PFSK-1 (cell line): ENCODE data around the gene MRPS18A.

ENCODE experiments used
- FOXP2 ChIP-seq: optimal IDR thresholded peaks from 2 replicates; pipeline ENCODE3; 2011; ENCODE audit warnings: borderline replicate concordance, control low read depth, inconsistent platforms; ENCODE audit not compliant: insufficient read depth; ENCODE audit errors: extremely low read length, extremely low read depth
- POLR2AphosphoS5 ChIP-seq: IDR thresholded peaks from 2 replicates; pipeline ENCODE4 v1.6.1; 2012; ENCODE audit warnings: low read depth, mild to moderate bottlenecking, control low read depth, low read length, moderate library complexity
- REST ChIP-seq, 2 experiments: IDR thresholded peaks; 2 replicates each; pipeline versions ENCODE4 v1.6.1 to v1.8.0; 2011 to 2012; ENCODE audit warnings: low read depth in 2 of 2, low read length in 2 of 2, control low read depth in 1 of 2, inconsistent platforms in 1 of 2, mild to moderate bottlenecking in 1 of 2, moderate library complexity in 1 of 2; ENCODE audit not compliant: insufficient read depth in 1 of 2
- SIN3A ChIP-seq: IDR thresholded peaks from 2 replicates; pipeline ENCODE4 v1.6.1; 2012; ENCODE audit warnings: mild to moderate bottlenecking, low read length, moderate library complexity, borderline replicate concordance; ENCODE audit not compliant: insufficient read depth
- TAF1 ChIP-seq: IDR thresholded peaks from 2 replicates; pipeline ENCODE4 v1.6.1; 2012; ENCODE audit warnings: low read length, control low read depth, borderline replicate concordance; ENCODE audit not compliant: insufficient read depth

MRPS18A gene

GRCh38 chr6:43713643-43714310 lies 26.2 kb upstream of the MRPS18A start:
- TF ChIP-seq SIN3A = no peak
- no peak for TF ChIP-seq POLR2AphosphoS5
- no peak for TF ChIP-seq TAF1
- TF ChIP-seq FOXP2 = no peak
- no peak for TF ChIP-seq REST (IDR thresholded peaks at IDR 0.05; ENCODE audit: insufficient read depth in 1 of 2, low read depth in 2 of 2, low read length in 2 of 2)

- no peak for TF ChIP-seq REST (IDR thresholded peaks at IDR 0.05; ENCODE audit: insufficient read depth in 1 of 2, low read depth in 2 of 2, low read length in 2 of 2)
- no peak for TF ChIP-seq TAF1
- no peak for TF ChIP-seq POLR2AphosphoS5
- no peak for TF ChIP-seq FOXP2
- no peak for TF ChIP-seq SIN3A
These were observed 25.0 kb upstream of the MRPS18A start for GRCh38 chr6:43712579-43712978.

- no peak for TF ChIP-seq TAF1
- TF ChIP-seq FOXP2 = no peak
- TF ChIP-seq REST (IDR thresholded peaks at IDR 0.05; ENCODE audit: insufficient read depth in 1 of 2, low read depth in 2 of 2, low read length in 2 of 2) = no peak
- TF ChIP-seq SIN3A = no peak
- no peak for TF ChIP-seq POLR2AphosphoS5
These were observed 23.0 kb upstream of the MRPS18A start for GRCh38 chr6:43710576-43710975.

GRCh38 chr6:43709654-43710303 lies 22.2 kb upstream of the MRPS18A start:
- TF ChIP-seq REST (IDR thresholded peaks at IDR 0.05; ENCODE audit: insufficient read depth in 1 of 2, low read depth in 2 of 2, low read length in 2 of 2) (no peak), TAF1 (no peak), SIN3A (no peak), FOXP2 (no peak), POLR2AphosphoS5 (no peak)
